Mucosa of descending colon (tissue), 3 donors: Measurements from ENCODE around the gene SH3GL2. TPM values are rescaled to one million over a fixed set of nuclear protein-coding genes. Genes with fewer than 3 reads are reported as not detected.

Source experiments
- ATAC-seq: fragments of 200-7000 bp; cut with Tn5 transposase; one replicate; pipeline ENCODE4 v1.9.1; 2020; ENCODE audit warnings: mild to moderate bottlenecking, moderate library complexity
- DNase-seq, 3 donors: peaks; one replicate each; pipeline ENCODE4 v3.0.0-alpha.2; 2020
- H3K36me3 ChIP-seq: fragments of 200-600 bp; one replicate; pipeline ENCODE4 v1.8.0; 2021; ENCODE audit warnings: low read depth, mild to moderate bottlenecking
- H3K4me1 ChIP-seq: fragments of 200-600 bp; one replicate; pipeline ENCODE4 v1.8.0; 2021; ENCODE audit warnings: low read depth, mild to moderate bottlenecking
- H3K4me3 ChIP-seq: fragments of 200-600 bp; one replicate; pipeline ENCODE4 v1.8.0; 2021; ENCODE audit warnings: mild to moderate bottlenecking
- H3K9me3 ChIP-seq: fragments of 200-600 bp; one replicate; pipeline ENCODE4 v1.8.0; 2021; ENCODE audit warnings: mild to moderate bottlenecking
- CTCF ChIP-seq: fragments of 200-600 bp; IDR thresholded peaks from one replicate; pipeline ENCODE4 v1.8.0; 2022; ENCODE audit warnings: antibody characterized with exemption, mild to moderate bottlenecking
- intact Hi-C, 2 donors: fragments of 100-400 bp; cut with DNase I in 1 of 2; cut with micrococcal nuclease in 1 of 2; formaldehyde crosslinking; loops; one replicate each; pipeline versions ENCODE4 v1.11.0 to v1.11.1; 2022; cut with DNase I, micrococcal nuclease
- total RNA-seq, 3 donors: library from RNA; stranded (reverse); fragmentation: NEBNext Ultra II Directional in 2 of 3; extraction: Animal tissue kit (Norgen Biotek cat#: 25700) in 2 of 3; gene quantifications; one replicate each; pipeline versions ENCODE4 v1.2.1 to v1.2.4, GENCODE V29; 2021 to 2023
- donor health status: DM: no; HTN: no; CAD: no; lungs with moderate emphysema.
- donor health status: DM: no; HTN: no; CAD: no.
- donor health status: DM: no; HTN: yes; CAD: no.

Gene SH3GL2
- total RNA-seq, 3 donors from 2014 or later, result 0.38 to 0.73 (median 0.63) TPM

- Histone ChIP-seq H3K4me3 (no peak overlapping the region), H3K36me3 (no peaks in the 10 kb centered on the region), H3K9me3 (no peaks in the 10 kb centered on the region), H3K4me1 (no peaks in the 10 kb centered on the region)
- no peak for DNase-seq
- intact Hi-C loops, result no loop called here
- TF ChIP-seq CTCF, result no peak
- no peak for ATAC-seq
Measured at GRCh38 chr9:17589771-17590170, 10.9 kb downstream of the SH3GL2 start.

- Histone ChIP-seq H3K4me3 (no peak overlapping the region), H3K4me1 (no peaks in the 10 kb centered on the region), H3K36me3 (no peaks in the 10 kb centered on the region), H3K9me3 (no peaks in the 10 kb centered on the region)
- intact Hi-C loops, result no loop called here
- ATAC-seq, result no peak
- DNase-seq, result no peak
- no peak for TF ChIP-seq CTCF
Measured at GRCh38 chr9:17594961-17595360, 16.1 kb downstream of the SH3GL2 start.

- H3K36me3 ChIP-seq, result no peaks in the 10 kb centered on the region
- no peaks in the 10 kb centered on the region for H3K9me3 ChIP-seq
- H3K4me3 ChIP-seq, result no peak overlapping the region
- H3K4me1 ChIP-seq, result no peaks in the 10 kb centered on the region
- DNase-seq (no peak), ATAC-seq (no peak)
- intact Hi-C loops, result no loop called here
- TF ChIP-seq CTCF, result no peak
Measured at GRCh38 chr9:17597977-17598376, 19.1 kb downstream of the SH3GL2 start.

- DNase-seq, result no peak
- no peak for TF ChIP-seq CTCF
- intact Hi-C loops, result no loop called here
- no peaks in the 10 kb centered on the region for H3K36me3 ChIP-seq
- no peaks in the 10 kb centered on the region for H3K4me1 ChIP-seq
- H3K9me3 ChIP-seq, result no peaks in the 10 kb centered on the region
- no peak for ATAC-seq
- no peak overlapping the region for H3K4me3 ChIP-seq
Measured at GRCh38 chr9:17600962-17601593, 22.2 kb downstream of the SH3GL2 start.

- intact Hi-C loops, result no loop called here
- ATAC-seq (no peak), DNase-seq (no peak)
- H3K4me3 ChIP-seq, result no peak overlapping the region
- no peaks in the 10 kb centered on the region for H3K4me1 ChIP-seq
- H3K36me3 ChIP-seq, result no peaks in the 10 kb centered on the region
- TF ChIP-seq CTCF, result no peak
- H3K9me3 ChIP-seq, result no peaks in the 10 kb centered on the region
Measured at GRCh38 chr9:17604556-17604955, 25.7 kb downstream of the SH3GL2 start.
